Stimulated activated naive B cell treated with anti-CD40 and anti-IgM and Interleukin-4, amounts not matched to agents 10 μg/mL and 1 μg/mL and 100 μg/mL, for 72 hours (primary cell): ENCODE results near the gene EEA1.

ENCODE experiments used
- ATAC-seq, 2 donors: fragments of 150-1000 bp; cut with Tn5 transposase; replicated peaks; 2 replicates each; pipeline ENCODE4 v1.10.0; 2021; ENCODE audit warnings: moderate library complexity in 1 of 2
- DNase-seq: peaks from one replicate; pipeline ENCODE4 v3.0.0; 2021
- H3K27ac Mint-ChIP-seq: one replicate; pipeline ENCODE4 v1.8.0; 2022; ENCODE audit warnings: mild to moderate bottlenecking, mixed read lengths
- H3K27me3 Mint-ChIP-seq, 2 donors: one replicate each; pipeline ENCODE4 v1.8.0; 2022; ENCODE audit warnings: mixed read lengths in 2 of 2
- H3K36me3 Mint-ChIP-seq, 2 donors: one replicate each; pipeline ENCODE4 v1.8.0; 2022; ENCODE audit warnings: mixed read lengths in 2 of 2, mild to moderate bottlenecking in 1 of 2
- H3K4me1 Mint-ChIP-seq, 2 donors: one replicate each; pipeline ENCODE4 v1.8.0; 2022; ENCODE audit warnings: mixed read lengths in 2 of 2, mild to moderate bottlenecking in 1 of 2
- H3K4me3 Mint-ChIP-seq, 2 donors: one replicate each; pipeline ENCODE4 v1.8.0; 2022; ENCODE audit warnings: mild to moderate bottlenecking in 2 of 2, mixed read lengths in 2 of 2, moderate library complexity in 1 of 2
- H3K9me3 Mint-ChIP-seq, 2 donors: one replicate each; pipeline ENCODE4 v1.8.0; 2022; ENCODE audit warnings: mixed read lengths in 2 of 2, mild to moderate bottlenecking in 1 of 2

Gene EEA1

DNA sequence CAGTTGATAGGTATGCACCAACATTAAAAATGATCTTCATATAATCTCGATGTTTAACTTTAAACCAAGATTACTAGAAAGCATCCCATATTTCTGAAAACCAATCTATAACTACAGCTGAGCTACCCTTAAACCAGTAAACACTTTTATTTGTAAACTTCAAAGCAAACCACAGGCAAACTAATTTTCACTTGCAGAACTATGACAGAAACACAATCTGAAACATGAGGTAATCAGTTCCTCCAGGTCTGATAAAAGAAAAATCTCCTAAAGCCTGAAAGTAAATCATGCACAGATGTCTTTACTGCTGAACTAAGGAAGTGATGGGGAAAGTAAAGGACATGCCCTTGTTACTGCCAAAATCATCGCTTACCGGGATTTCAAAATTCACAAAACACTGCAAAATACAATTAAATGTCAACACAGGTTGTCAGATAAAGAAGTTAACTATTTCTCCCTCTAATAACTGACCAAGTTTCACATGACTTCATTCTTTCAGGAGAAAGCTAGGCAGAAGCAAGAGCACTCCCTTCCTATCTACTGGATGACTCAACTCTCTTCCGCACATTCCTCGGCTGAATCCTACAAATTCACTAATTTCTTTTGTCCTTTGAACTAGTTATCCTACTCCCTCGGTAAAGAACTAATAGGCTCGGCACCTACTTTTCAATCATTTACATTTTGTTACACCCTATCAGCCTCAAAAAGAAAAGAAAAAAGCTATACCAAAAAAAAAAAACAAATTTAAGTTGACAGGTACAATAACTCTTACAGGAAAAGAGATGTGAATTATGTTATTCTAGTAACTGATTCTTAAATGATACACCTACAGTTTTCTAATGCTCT is 1.4 kb downstream of the EEA1 start:
- Mint-ChIP-seq H3K4me3 (peak overlapping the region; percentile 89 to 91), H3K9me3 (peaks cover 0 to 1% of the 10 kb centered on the region in 2 donors), H3K27me3 (no peaks in the 10 kb centered on the region), H3K4me1 (peaks cover 27 to 49% of the 10 kb centered on the region in 2 donors), H3K27ac (peak overlapping the region; percentile 97), H3K36me3 (peaks cover 9 to 16% of the 10 kb centered on the region in 2 donors)
- ATAC-seq (no peak), DNase-seq (no peak)

- DNase-seq = peak; percentile 29
- peak overlapping the region; percentile 89 to 91 for H3K4me3 Mint-ChIP-seq
- ATAC-seq = peak; percentile 12 to 24
- peaks cover 13 to 21% of the 10 kb centered on the region in 2 donors for H3K36me3 Mint-ChIP-seq
- peaks cover 31 to 55% of the 10 kb centered on the region in 2 donors for H3K4me1 Mint-ChIP-seq
- H3K27ac Mint-ChIP-seq = peak overlapping the region; percentile 97
- H3K27me3 Mint-ChIP-seq = no peaks in the 10 kb centered on the region
- peaks cover 0 to 1% of the 10 kb centered on the region in 2 donors for H3K9me3 Mint-ChIP-seq
These were observed 2.0 kb downstream of the EEA1 start for GRCh38 chr12:92927055-92927435.

DNA sequence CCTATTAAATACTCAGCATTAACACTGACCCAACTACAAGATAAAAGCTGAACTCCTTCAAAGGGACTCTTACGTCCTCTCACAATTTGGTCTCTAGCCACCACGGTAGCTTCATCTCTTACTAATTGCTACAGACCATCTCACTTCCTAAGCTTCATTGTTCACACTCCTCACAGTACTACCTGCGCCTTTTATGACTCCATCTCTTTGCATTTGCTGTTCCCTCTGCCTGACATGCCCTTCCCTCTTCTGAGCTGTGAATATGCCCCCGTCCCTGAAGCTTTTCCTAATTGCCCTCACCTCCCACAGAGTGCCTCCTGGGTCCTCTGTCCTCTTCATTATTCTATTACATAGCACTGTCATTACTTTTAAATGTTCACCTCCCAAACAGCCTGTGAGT is 2.5 kb downstream of the EEA1 start:
- H3K27ac Mint-ChIP-seq = peak overlapping the region; percentile 97
- H3K4me1 Mint-ChIP-seq = peaks cover 34 to 59% of the 10 kb centered on the region in 2 donors
- ATAC-seq = no peak

GRCh38 chr12:92921877-92922276 is 7.2 kb downstream of the EEA1 start:
- H3K4me3 Mint-ChIP-seq = peak overlapping the region; percentile 26 to 49
- ATAC-seq = peak; percentile 97 to 98
- H3K27ac Mint-ChIP-seq = peak overlapping the region; percentile 83
- H3K4me1 Mint-ChIP-seq = peaks cover 21 to 36% of the 10 kb centered on the region in 2 donors
- H3K36me3 Mint-ChIP-seq = peaks cover 14 to 25% of the 10 kb centered on the region in 2 donors
- DNase-seq = peak; percentile 24
- H3K27me3 Mint-ChIP-seq = no peaks in the 10 kb centered on the region
- peaks cover 0 to 1% of the 10 kb centered on the region in 2 donors for H3K9me3 Mint-ChIP-seq

More for the DNA sequence above, 2.5 kb downstream of the EEA1 start:
- Mint-ChIP-seq H3K27me3 (no peaks in the 10 kb centered on the region), H3K9me3 (peaks cover 0 to 1% of the 10 kb centered on the region in 2 donors), H3K4me3 (peak overlapping the region; percentile 89 to 91), H3K36me3 (peaks cover 15 to 24% of the 10 kb centered on the region in 2 donors)
- no peak for DNase-seq

DNA sequence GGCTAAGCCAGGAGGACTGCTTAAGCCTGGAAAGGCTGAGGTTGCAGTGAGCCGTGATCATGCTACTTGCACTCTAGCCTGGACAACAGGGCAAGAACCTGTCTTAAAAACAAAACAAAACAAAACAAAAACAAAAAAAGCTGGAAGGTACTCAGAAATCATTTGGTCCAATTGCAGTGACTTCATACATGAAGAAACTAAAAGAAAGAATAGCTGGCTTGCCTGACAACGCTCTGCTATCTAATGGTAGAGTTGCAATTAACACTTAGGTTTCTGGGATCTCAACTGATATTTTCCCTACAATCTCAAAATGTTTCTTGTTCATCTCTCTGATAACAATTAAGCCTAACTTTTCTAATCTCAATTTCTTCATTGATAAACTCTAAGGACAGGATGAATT is 13.7 kb downstream of the EEA1 start:
- ATAC-seq (no peak), DNase-seq (no peak)
- H3K27ac Mint-ChIP-seq = no peak overlapping the region
- peaks cover 19 to 28% of the 10 kb centered on the region in 2 donors for H3K4me1 Mint-ChIP-seq
- peaks cover 6 to 33% of the 10 kb centered on the region in 2 donors for H3K36me3 Mint-ChIP-seq
- peaks cover 0 to 6% of the 10 kb centered on the region in 2 donors for H3K9me3 Mint-ChIP-seq
- no peak overlapping the region for H3K4me3 Mint-ChIP-seq
- no peaks in the 10 kb centered on the region for H3K27me3 Mint-ChIP-seq

DNA sequence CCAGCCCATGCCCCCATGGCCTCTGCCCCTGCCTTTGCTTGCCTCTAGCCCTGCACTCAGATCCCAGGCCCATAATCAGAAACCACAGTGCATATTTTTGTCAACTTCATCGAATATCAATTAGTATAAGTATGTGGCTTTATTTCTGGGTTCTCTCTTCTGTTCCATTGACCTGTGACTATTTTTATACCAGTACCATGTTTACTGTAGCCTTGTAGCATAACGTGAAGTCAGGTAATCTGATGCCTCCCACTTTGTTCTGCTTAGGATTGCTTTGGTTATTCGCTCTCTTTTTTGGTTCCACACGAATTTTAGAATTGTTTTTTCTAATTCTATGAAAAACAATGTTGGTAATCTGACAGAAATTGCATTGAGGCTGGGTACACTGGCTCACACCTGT is 14.9 kb downstream of the EEA1 start:
- no peak overlapping the region for H3K27ac Mint-ChIP-seq
- H3K4me3 Mint-ChIP-seq = no peak overlapping the region
- H3K4me1 Mint-ChIP-seq = peaks cover 19 to 28% of the 10 kb centered on the region in 2 donors
- DNase-seq = no peak
- ATAC-seq = no peak
- H3K36me3 Mint-ChIP-seq = peaks cover 12 to 41% of the 10 kb centered on the region in 2 donors
- no peaks in the 10 kb centered on the region for H3K27me3 Mint-ChIP-seq
- H3K9me3 Mint-ChIP-seq = peaks cover 0 to 6% of the 10 kb centered on the region in 2 donors

- no peak for ATAC-seq
- Mint-ChIP-seq H3K27me3 (no peaks in the 10 kb centered on the region), H3K36me3 (peaks cover 14 to 48% of the 10 kb centered on the region in 2 donors), H3K4me1 (peaks cover 23 to 28% of the 10 kb centered on the region in 2 donors), H3K9me3 (peaks cover 0 to 6% of the 10 kb centered on the region in 2 donors), H3K27ac (peak overlapping the region; percentile 1), H3K4me3 (no peak overlapping the region)
- DNase-seq = no peak
These were observed 16.4 kb downstream of the EEA1 start for GRCh38 chr12:92912672-92913071.

DNA sequence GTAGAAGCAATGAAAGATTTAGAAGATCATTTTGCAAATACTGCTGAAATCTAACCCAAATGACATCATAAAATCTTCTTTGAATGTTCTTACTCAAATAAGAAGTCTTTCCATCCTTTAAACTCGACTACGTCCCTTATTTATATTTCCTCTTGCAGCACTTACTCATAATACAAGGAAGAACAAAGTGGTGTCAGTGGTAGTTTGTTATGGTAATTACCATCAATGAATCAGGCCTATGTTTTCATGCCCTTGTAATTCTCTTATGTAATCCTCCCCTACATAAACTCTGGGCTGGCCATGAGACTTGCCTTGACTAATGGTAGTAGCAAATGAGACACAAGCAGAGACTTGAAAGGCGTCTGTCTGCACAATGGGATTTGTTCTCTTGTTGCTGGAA is 17.0 kb downstream of the EEA1 start:
- H3K27ac Mint-ChIP-seq = peak overlapping the region; percentile 34
- no peaks in the 10 kb centered on the region for H3K27me3 Mint-ChIP-seq
- H3K9me3 Mint-ChIP-seq = peaks cover 0 to 6% of the 10 kb centered on the region in 2 donors
- peaks cover 14 to 53% of the 10 kb centered on the region in 2 donors for H3K36me3 Mint-ChIP-seq
- H3K4me1 Mint-ChIP-seq = peaks cover 29 to 34% of the 10 kb centered on the region in 2 donors
- DNase-seq (no peak), ATAC-seq (peak in 1 of 2 donors; percentile 49)
- no peak overlapping the region for H3K4me3 Mint-ChIP-seq

DNA sequence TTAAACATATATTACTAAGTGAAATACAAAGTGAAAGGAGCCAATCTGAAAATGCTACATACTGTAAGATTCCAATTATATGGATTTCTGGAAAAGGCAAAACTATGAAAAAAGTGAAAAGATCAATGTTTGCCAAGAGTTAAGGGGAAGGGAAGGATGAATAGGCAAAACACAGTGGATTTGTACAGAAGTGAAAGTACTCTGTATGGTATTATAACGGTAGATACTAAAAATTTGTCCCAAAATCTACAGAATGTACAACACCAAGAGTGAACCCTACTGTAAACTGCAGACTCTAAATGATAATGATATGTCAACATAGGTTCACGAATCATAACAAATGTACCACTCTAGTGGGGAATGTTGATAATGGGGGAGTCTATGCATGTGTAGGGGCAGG is 17.8 kb downstream of the EEA1 start:
- DNase-seq = no peak
- ATAC-seq = no peak
- peaks cover 0 to 6% of the 10 kb centered on the region in 2 donors for H3K9me3 Mint-ChIP-seq
- H3K4me1 Mint-ChIP-seq = peaks cover 29 to 40% of the 10 kb centered on the region in 2 donors
- H3K27ac Mint-ChIP-seq = no peak overlapping the region
- H3K4me3 Mint-ChIP-seq = no peak overlapping the region
- peaks cover 16 to 50% of the 10 kb centered on the region in 2 donors for H3K36me3 Mint-ChIP-seq
- H3K27me3 Mint-ChIP-seq = no peaks in the 10 kb centered on the region

DNA sequence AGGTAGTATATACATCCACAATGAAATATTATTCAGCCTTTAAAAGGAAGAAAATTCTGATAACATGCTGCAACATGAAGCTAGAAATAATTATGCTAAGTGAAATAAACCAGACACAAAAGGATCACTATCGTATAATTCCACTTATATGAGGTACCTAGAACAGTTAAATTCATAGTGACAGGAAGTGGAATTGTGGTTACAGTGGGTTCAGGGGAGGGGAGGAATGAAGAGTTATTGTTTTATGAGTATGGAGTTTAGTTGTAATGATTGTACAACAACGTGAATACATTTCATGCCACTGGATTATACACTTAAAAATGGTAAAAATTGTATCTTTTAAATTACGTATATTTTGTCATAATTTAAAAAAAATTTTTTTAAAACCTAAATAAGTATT is 21.0 kb downstream of the EEA1 start:
- Mint-ChIP-seq H3K9me3 (peaks cover 0 to 1% of the 10 kb centered on the region in 2 donors), H3K36me3 (peaks cover 20 to 42% of the 10 kb centered on the region in 2 donors), H3K27me3 (no peaks in the 10 kb centered on the region), H3K4me1 (peaks cover 27 to 34% of the 10 kb centered on the region in 2 donors), H3K27ac (no peak overlapping the region), H3K4me3 (no peak overlapping the region)
- peak; percentile 52 to 57 for ATAC-seq
- DNase-seq = no peak

- no peak overlapping the region for H3K4me3 Mint-ChIP-seq
- DNase-seq = no peak
These were observed 23.1 kb downstream of the EEA1 start for GRCh38 chr12:92905811-92906554.

GRCh38 chr12:92905258-92905810 is 23.8 kb downstream of the EEA1 start:
- no peaks in the 10 kb centered on the region for H3K9me3 Mint-ChIP-seq
- ATAC-seq (no peak), DNase-seq (no peak)
- H3K4me1 Mint-ChIP-seq = peaks cover 15 to 26% of the 10 kb centered on the region in 2 donors
- no peaks in the 10 kb centered on the region for H3K27me3 Mint-ChIP-seq
- peaks cover 23 to 36% of the 10 kb centered on the region in 2 donors for H3K36me3 Mint-ChIP-seq
- no peak overlapping the region for H3K27ac Mint-ChIP-seq
- no peak overlapping the region for H3K4me3 Mint-ChIP-seq

More at GRCh38 chr12:92905811-92906554, 23.1 kb downstream of the EEA1 start:
- peaks cover 15 to 26% of the 10 kb centered on the region in 2 donors for H3K4me1 Mint-ChIP-seq
- no peak for ATAC-seq
- peaks cover 23 to 36% of the 10 kb centered on the region in 2 donors for H3K36me3 Mint-ChIP-seq
- H3K9me3 Mint-ChIP-seq = no peaks in the 10 kb centered on the region
- no peaks in the 10 kb centered on the region for H3K27me3 Mint-ChIP-seq
- H3K27ac Mint-ChIP-seq = no peak overlapping the region

GRCh38 chr12:92900941-92901340 is 28.2 kb downstream of the EEA1 start:
- no peaks in the 10 kb centered on the region for H3K27me3 Mint-ChIP-seq
- H3K9me3 Mint-ChIP-seq = peaks cover 0 to 5% of the 10 kb centered on the region in 2 donors
- peaks cover 16 to 39% of the 10 kb centered on the region in 2 donors for H3K4me1 Mint-ChIP-seq
- H3K4me3 Mint-ChIP-seq = no peak overlapping the region
- peaks cover 24 to 36% of the 10 kb centered on the region in 2 donors for H3K36me3 Mint-ChIP-seq
- ATAC-seq (no peak), DNase-seq (no peak)
- H3K27ac Mint-ChIP-seq = no peak overlapping the region

- H3K27ac Mint-ChIP-seq = peak overlapping the region; percentile 59
- DNase-seq = no peak
These were observed 29.6 kb downstream of the EEA1 start for GRCh38 chr12:92899386-92900001.

More at GRCh38 chr12:92899386-92900001, 29.6 kb downstream of the EEA1 start:
- H3K4me3 Mint-ChIP-seq = no peak overlapping the region
- ATAC-seq = no peak
- peaks cover 14 to 38% of the 10 kb centered on the region in 2 donors for H3K4me1 Mint-ChIP-seq
- H3K36me3 Mint-ChIP-seq = peaks cover 24 to 36% of the 10 kb centered on the region in 2 donors
- no peaks in the 10 kb centered on the region for H3K27me3 Mint-ChIP-seq
- peaks cover 0 to 5% of the 10 kb centered on the region in 2 donors for H3K9me3 Mint-ChIP-seq
